ENCODE data around the gene CFAP221. TPM values are rescaled to one million over a fixed set of nuclear protein-coding genes. Genes with fewer than 3 reads are reported as not detected.

The CFAP221 gene
- total and polyA plus RNA-seq, 2 experiments from 2014 or later: 0.42 to 0.65 TPM

GRCh38 chr2:119659601-119660342 is 115.5 kb downstream of the CFAP221 start:
- H3K4me1 ChIP-seq (ENCODE audit: insufficient read depth): no peaks in the 10 kb centered on the region
- ATAC-seq: peak; percentile 85
- Mint-ChIP-seq H3K4me3 (no peak overlapping the region), H3K4me1 (no peaks in the 10 kb centered on the region), H3K27me3 (ENCODE audit: insufficient read depth, low read depth, poor library complexity) (peaks cover 1% of the 10 kb centered on the region), H3K36me3 (ENCODE audit: low read depth) (no peaks in the 10 kb centered on the region), H3K9me3 (no peaks in the 10 kb centered on the region; the same call in 2 of the 3 replicates), H3K27ac (no peak overlapping the region)
- no peaks in the 10 kb centered on the region for H3F3A ChIP-seq (replicated peaks; ENCODE audit: low read depth)
- H3K4me3 ChIP-seq: no peak overlapping the region
- no peak for TF ChIP-seq ZNF114 (CRISPR knock-in tag; IDR thresholded peaks at IDR 0.05)
- peak; percentile 86 to 97 for TF ChIP-seq CTCF (conservative IDR thresholded peaks at IDR 0.05; ENCODE audit: low read depth in 2 of 2)
- no peak for TF ChIP-seq EZH2 (IDR thresholded peaks at IDR 0.05; ENCODE audit: low read depth, unreplicated experiment)
- TF ChIP-seq EZH2phosphoT487 (IDR thresholded peaks at IDR 0.05; ENCODE audit: unreplicated experiment): no peak
- TF ChIP-seq CREB1 (CRISPR knock-in tag; IDR thresholded peaks at IDR 0.05; ENCODE audit: low read depth): no peak
- H3K27me3 ChIP-seq (ENCODE audit: insufficient read depth): no peaks in the 10 kb centered on the region
- no peaks in the 10 kb centered on the region for H3K79me2 ChIP-seq (replicated peaks; ENCODE audit: insufficient read depth)
- H3K9me2 ChIP-seq (ENCODE audit: insufficient read depth): no peaks in the 10 kb centered on the region; the same call in 1 of the 2 replicates
- H3K27ac ChIP-seq (ENCODE audit: low read depth): no peak overlapping the region
- no peaks in the 10 kb centered on the region for H3K36me3 ChIP-seq (ENCODE audit: insufficient read depth)
- no peak overlapping the region for H3K4me2 ChIP-seq
- peak; percentile 76 for DNase-seq (ENCODE audit: low spot score)
- H4K20me1 ChIP-seq (replicated peaks; ENCODE audit: insufficient read depth): no peaks in the 10 kb centered on the region
- peak overlapping the region; percentile 82; the same call in 1 of the 2 replicates for H2AFZ ChIP-seq

- Histone ChIP-seq H3K4me2 (no peak overlapping the region), H3K4me3 (no peak overlapping the region), H3K4me1 (ENCODE audit: insufficient read depth) (no peaks in the 10 kb centered on the region), H2AFZ (no peak overlapping the region; the same call in 1 of the 2 replicates), H3K36me3 (ENCODE audit: insufficient read depth) (no peaks in the 10 kb centered on the region), H4K20me1 (replicated peaks; ENCODE audit: insufficient read depth) (no peaks in the 10 kb centered on the region), H3K27ac (ENCODE audit: low read depth) (no peak overlapping the region), H3K79me2 (replicated peaks; ENCODE audit: insufficient read depth) (no peaks in the 10 kb centered on the region), H3K27me3 (ENCODE audit: insufficient read depth) (no peaks in the 10 kb centered on the region), H3K9me2 (ENCODE audit: insufficient read depth) (no peaks in the 10 kb centered on the region; the same call in 1 of the 2 replicates), H3F3A (replicated peaks; ENCODE audit: low read depth) (no peaks in the 10 kb centered on the region)
- no peak overlapping the region for H3K4me3 Mint-ChIP-seq
- H3K36me3 Mint-ChIP-seq (ENCODE audit: low read depth): no peaks in the 10 kb centered on the region
- ATAC-seq: peak; percentile 44
- TF ChIP-seq ZNF331 (CRISPR knock-in tag; IDR thresholded peaks at IDR 0.05; ENCODE audit: low read depth) (no peak), JUNB (IDR thresholded peaks at IDR 0.05; ENCODE audit: unreplicated experiment) (no peak), ZNF114 (CRISPR knock-in tag; IDR thresholded peaks at IDR 0.05) (no peak), CTCF (conservative IDR thresholded peaks at IDR 0.05; ENCODE audit: low read depth in 2 of 2) (peak in 1 of 2 experiments; percentile 26; a peak in 1 of 4 replicates), CREB1 (CRISPR knock-in tag; IDR thresholded peaks at IDR 0.05; ENCODE audit: low read depth) (no peak), POLR2AphosphoS5 (IDR thresholded peaks at IDR 0.05; ENCODE audit: low read depth) (no peak)
- H3K9me3 Mint-ChIP-seq: no peaks in the 10 kb centered on the region; the same call in 2 of the 3 replicates
- no peak for DNase-seq (ENCODE audit: low spot score)
- H3K27me3 Mint-ChIP-seq (ENCODE audit: insufficient read depth, low read depth, poor library complexity): peaks cover 1% of the 10 kb centered on the region
- H3K27ac Mint-ChIP-seq: no peak overlapping the region
- H3K4me1 Mint-ChIP-seq: no peaks in the 10 kb centered on the region
These were observed 116.1 kb downstream of the CFAP221 start for GRCh38 chr2:119660343-119660658.

Measured in GM23338 (cell line).